ENCODE measurements around the gene FBXO34.

GRCh38 chr14:55238019-55238680 is 33.1 kb upstream of the FBXO34 start:
- no peak for TF ChIP-seq CTCF (IDR thresholded peaks at IDR 0.05; ENCODE audit: insufficient read depth, low read length, poor library complexity, severe bottlenecking)
- no peak for TF ChIP-seq EZH2phosphoT487 (conservative IDR thresholded peaks at IDR 0.05; ENCODE audit: low read length)
